ENCODE measurements around the gene SDHA.

DNA sequence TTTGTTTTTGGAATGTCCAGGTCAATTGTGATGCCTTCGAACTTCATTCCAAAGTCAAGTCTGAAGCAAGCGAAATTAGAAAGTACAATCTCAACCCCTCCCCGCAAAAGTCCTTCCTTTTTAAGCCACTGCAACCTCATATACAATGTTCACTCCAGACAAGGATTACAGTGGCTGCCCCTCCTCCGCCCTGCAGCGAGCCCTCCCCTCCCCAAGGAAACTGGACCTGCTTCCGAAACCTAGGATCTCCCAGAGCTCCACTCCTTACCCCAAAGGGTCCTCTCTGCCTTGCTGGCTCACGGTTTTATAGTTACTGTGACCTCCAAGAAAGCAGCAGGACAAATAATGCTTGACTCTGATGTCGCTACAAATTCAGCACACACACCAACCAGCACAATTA is 16.4 kb upstream of the SDHA start:
- TF ChIP-seq POLR2A (IDR thresholded peaks at IDR 0.05; ENCODE audit: control extremely low read depth in 1 of 2, low read depth in 2 of 2, low read length in 2 of 2): no peak
- TF ChIP-seq, protein P1, sequence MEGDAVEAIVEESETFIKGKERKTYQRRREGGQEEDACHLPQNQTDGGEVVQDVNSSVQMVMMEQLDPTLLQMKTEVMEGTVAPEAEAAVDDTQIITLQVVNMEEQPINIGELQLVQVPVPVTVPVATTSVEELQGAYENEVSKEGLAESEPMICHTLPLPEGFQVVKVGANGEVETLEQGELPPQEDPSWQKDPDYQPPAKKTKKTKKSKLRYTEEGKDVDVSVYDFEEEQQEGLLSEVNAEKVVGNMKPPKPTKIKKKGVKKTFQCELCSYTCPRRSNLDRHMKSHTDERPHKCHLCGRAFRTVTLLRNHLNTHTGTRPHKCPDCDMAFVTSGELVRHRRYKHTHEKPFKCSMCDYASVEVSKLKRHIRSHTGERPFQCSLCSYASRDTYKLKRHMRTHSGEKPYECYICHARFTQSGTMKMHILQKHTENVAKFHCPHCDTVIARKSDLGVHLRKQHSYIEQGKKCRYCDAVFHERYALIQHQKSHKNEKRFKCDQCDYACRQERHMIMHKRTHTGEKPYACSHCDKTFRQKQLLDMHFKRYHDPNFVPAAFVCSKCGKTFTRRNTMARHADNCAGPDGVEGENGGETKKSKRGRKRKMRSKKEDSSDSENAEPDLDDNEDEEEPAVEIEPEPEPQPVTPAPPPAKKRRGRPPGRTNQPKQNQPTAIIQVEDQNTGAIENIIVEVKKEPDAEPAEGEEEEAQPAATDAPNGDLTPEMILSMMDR (IDR thresholded peaks at IDR 0.05; ENCODE audit: control extremely low read depth in 1 of 3, insufficient read depth in 1 of 3, low read depth in 1 of 3, low read length in 3 of 3): no peak
- no peak for TF ChIP-seq RAD21 (IDR thresholded peaks at IDR 0.05 in 1 of 2, conservative IDR thresholded peaks at IDR 0.05 in 1 of 2; ENCODE audit: low read depth in 2 of 2, low read length in 2 of 2)
- no peak for TF ChIP-seq CTBP2 (IDR thresholded peaks at IDR 0.05; ENCODE audit: borderline replicate concordance, insufficient read depth, insufficient read length, low read length)
- TF ChIP-seq POLR2AphosphoS5 (IDR thresholded peaks at IDR 0.05; ENCODE audit: low read depth, low read length): no peak
- TF ChIP-seq EZH2 (IDR thresholded peaks at IDR 0.05; ENCODE audit: low read depth, low read length, severe bottlenecking): no peak
- TF ChIP-seq JUND (IDR thresholded peaks at IDR 0.05; ENCODE audit: low read length): no peak
- no peak for TF ChIP-seq TEAD4 (IDR thresholded peaks at IDR 0.05; ENCODE audit: low read depth, low read length)
- no peak for TF ChIP-seq CBX5 (IDR thresholded peaks at IDR 0.05; ENCODE audit: low read depth, low read length)
- TF ChIP-seq CREB1 (IDR thresholded peaks at IDR 0.05): no peak
- TF ChIP-seq TCF12 (IDR thresholded peaks at IDR 0.05; ENCODE audit: low read depth, low read length): no peak
- TF ChIP-seq NRF1 (IDR thresholded peaks at IDR 0.05; ENCODE audit: low read depth, low read length): no peak
- TF ChIP-seq SP2 (IDR thresholded peaks at IDR 0.05; ENCODE audit: low read length): no peak
